PC-3 (cell line): ENCODE data around the gene FLAD1. TPM values are rescaled to one million over a fixed set of nuclear protein-coding genes. Genes with fewer than 3 reads are reported as not detected.

Source experiments
- ATAC-seq: fragments of 200-7000 bp; cut with Tn5 transposase; 2 replicates; pipeline ENCODE4 v1.9.1; 2020; ENCODE audit warnings: mild to moderate bottlenecking, moderate library complexity
- BruUV-seq: library from RNA; stranded (reverse); fragments of 400-500 nt; replicated peaks from 2 replicates; lab custom pipeline; 2021; lab: Mats Ljungman, UMichigan
- CTCF ChIA-PET: fragments of 300-600 bp; sonication (Branson Sonifier 250); formaldehyde crosslinking; loops from one replicate; lab custom pipeline; 2022; ENCODE audit warnings: antibody characterized with exemption; lab: Charles Lee
- POLR2A ChIA-PET: fragments of 300-600 bp; sonication (Branson Sonifier 250); formaldehyde crosslinking; loops from one replicate; lab custom pipeline; 2022; ENCODE audit warnings: antibody characterized with exemption; ENCODE audit not compliant: unreplicated experiment; lab: Charles Lee
- DNase-seq: peaks from one replicate; pipeline ENCODE4 v3.0.0-alpha.2; 2015
- H2AFZ ChIP-seq: fragments of 300-600 bp; sonication (generic); 2 replicates; pipeline ENCODE4 v1.6.0; 2016; ENCODE audit warnings: antibody characterized with exemption, low read length
- H3F3A ChIP-seq: fragments of 300-600 bp; sonication (generic); one replicate; pipeline ENCODE4 v1.6.0; 2017; ENCODE audit warnings: antibody characterized with exemption, low read length, control low read depth, mild to moderate bottlenecking; ENCODE audit not compliant: unreplicated experiment
- H3K27ac ChIP-seq: fragments of 300-600 bp; sonication (generic); 2 replicates; pipeline ENCODE4 v1.5.1; 2016; ENCODE audit warnings: mild to moderate bottlenecking, low read length
- H3K27me3 ChIP-seq: fragments of 300-600 bp; sonication (generic); 2 replicates; pipeline ENCODE4 v1.6.1; 2016; ENCODE audit warnings: low read length, mixed read lengths
- H3K36me3 ChIP-seq: fragments of 300-600 bp; sonication (generic); 2 replicates; pipeline ENCODE4 v1.6.1; 2016; ENCODE audit warnings: low read depth, mixed run types, low read length, mixed read lengths
- H3K4me1 ChIP-seq: fragments of 300-600 bp; sonication (generic); 2 replicates; pipeline ENCODE4 v1.5.1; 2016; ENCODE audit warnings: low read length; ENCODE audit not compliant: insufficient read depth
- H3K4me2 ChIP-seq: fragments of 300-600 bp; sonication (generic); 2 replicates; pipeline ENCODE4 v1.6.0; 2016; ENCODE audit warnings: low read length
- H3K4me3 ChIP-seq: fragments of 300-600 bp; sonication (generic); 2 replicates; pipeline ENCODE4 v1.5.1; 2016; ENCODE audit warnings: mild to moderate bottlenecking, low read length, mixed read lengths
- H3K79me2 ChIP-seq: fragments of 300-600 bp; sonication (generic); 2 replicates; pipeline ENCODE4 v1.6.1; 2017; ENCODE audit warnings: low read length, mixed read lengths
- H3K9ac ChIP-seq: fragments of 300-600 bp; sonication (generic); 2 replicates; pipeline ENCODE4 v1.6.0; 2016; ENCODE audit warnings: mild to moderate bottlenecking, low read length
- H3K9me2 ChIP-seq: fragments of 300-600 bp; sonication (generic); replicated peaks from 2 replicates; pipeline ENCODE4 v1.6.1; 2016; ENCODE audit warnings: mixed run types, low read length, mixed read lengths
- H3K9me3 ChIP-seq: fragments of 300-600 bp; sonication (generic); 2 replicates; pipeline ENCODE4 v1.6.1; 2016; ENCODE audit warnings: low read length, mixed read lengths
- H4K20me1 ChIP-seq: fragments of 300-600 bp; sonication (generic); 2 replicates; pipeline ENCODE4 v1.6.1; 2016; ENCODE audit warnings: low read length, mixed read lengths
- CTCF ChIP-seq: fragments of 300-600 bp; sonication (generic); conservative IDR thresholded peaks from 2 replicates; pipeline ENCODE4 v1.5.1; 2017; ENCODE audit warnings: antibody characterized with exemption, low read depth, mild to moderate bottlenecking, low read length
- EZH2 ChIP-seq: fragments of 300-600 bp; sonication (generic); IDR thresholded peaks from one replicate; pipeline ENCODE4 v1.6.1; 2017; ENCODE audit warnings: antibody characterized with exemption, mild to moderate bottlenecking, low read length; ENCODE audit not compliant: unreplicated experiment
- EZH2phosphoT487 ChIP-seq: fragments of 300-600 bp; sonication (generic); IDR thresholded peaks from 2 replicates; pipeline ENCODE4 v1.6.1; 2018; ENCODE audit warnings: mild to moderate bottlenecking, antibody characterized with exemption, low read length, borderline replicate concordance
- intact Hi-C: fragments of 100-400 bp; cut with micrococcal nuclease; formaldehyde crosslinking; loops from 2 replicates; pipeline ENCODE4 v1.9.0; 2023
- total RNA-seq: library from RNA; depleted of rRNA; stranded (reverse); fragments of >200 nt; gene quantifications from 2 replicates; pipeline ENCODE4 v1.2.3, GENCODE V29; 2014

The FLAD1 gene
- total RNA-seq, 1 experiment from 2014 or later = 84.0 TPM

DNA sequence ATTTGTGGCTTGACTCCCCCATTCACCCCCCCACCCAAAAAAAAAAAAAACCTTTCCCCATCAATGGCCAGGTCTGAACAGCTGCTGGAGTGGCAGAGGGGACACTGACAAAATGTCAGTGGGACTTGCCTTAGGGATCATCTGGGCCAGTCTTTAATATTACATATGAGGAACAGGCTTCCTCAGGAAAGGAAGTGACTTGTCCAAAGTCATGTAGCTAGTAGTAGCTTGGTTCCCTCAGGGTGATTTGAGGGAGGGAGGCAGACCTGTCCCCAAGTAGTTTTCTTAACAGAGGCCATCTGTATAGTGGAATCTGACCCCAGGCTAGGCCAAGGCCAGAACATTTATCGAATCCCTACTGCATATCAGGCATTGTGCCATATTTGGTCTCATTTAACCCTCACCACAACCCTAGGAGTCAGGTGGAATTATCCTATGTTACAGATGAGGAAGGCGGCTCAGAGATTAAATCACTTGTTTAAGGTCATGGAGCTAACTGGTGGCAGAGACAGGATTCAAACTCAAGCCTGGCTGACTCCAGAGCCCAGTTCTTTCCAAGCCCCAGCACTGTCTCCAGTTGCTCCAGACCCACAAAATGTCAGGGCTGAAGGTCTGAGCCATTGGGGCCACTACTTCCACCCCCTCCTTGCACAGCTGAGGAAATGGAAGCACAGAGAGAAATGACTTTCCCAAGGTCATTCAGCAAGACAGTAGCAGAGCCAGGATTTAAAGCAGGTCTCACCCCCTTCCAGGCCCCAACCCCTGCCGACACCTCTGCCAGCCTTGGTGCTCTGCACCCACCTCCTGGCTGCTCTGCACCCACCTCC lies 29.8 kb downstream of the FLAD1 start:
- H3K9ac ChIP-seq = no peak overlapping the region
- no peak overlapping the region for H3K27ac ChIP-seq
- peaks cover 14% of the 10 kb centered on the region for H3K4me1 ChIP-seq
- no peak for ATAC-seq
- POLR2A ChIA-PET = interaction anchor here (0.6 kb wide), 1 partner anchor 448 kb away, joined by 3 read pairs; no protein-coding TSS in a partner anchor
- H3K4me2 ChIP-seq = no peak overlapping the region
- no peak overlapping the region for H3K4me3 ChIP-seq
- peaks cover 52% of the 10 kb centered on the region for H3K79me2 ChIP-seq
- CTCF ChIA-PET = no interaction called here
- no TSS peak for BruUV-seq
- H3K36me3 ChIP-seq = peaks cover 34% of the 10 kb centered on the region
- no peak for DNase-seq
- no peak overlapping the region for H2AFZ ChIP-seq
- TF ChIP-seq EZH2phosphoT487 = no peak
- TF ChIP-seq CTCF = no peak
- TF ChIP-seq EZH2 = no peak
- no peaks in the 10 kb centered on the region for H3K9me2 ChIP-seq
- H4K20me1 ChIP-seq = no peaks in the 10 kb centered on the region
- no peaks in the 10 kb centered on the region for H3F3A ChIP-seq
- no peaks in the 10 kb centered on the region for H3K9me3 ChIP-seq
- H3K27me3 ChIP-seq = no peaks in the 10 kb centered on the region
- intact Hi-C loops = no loop called here

DNA sequence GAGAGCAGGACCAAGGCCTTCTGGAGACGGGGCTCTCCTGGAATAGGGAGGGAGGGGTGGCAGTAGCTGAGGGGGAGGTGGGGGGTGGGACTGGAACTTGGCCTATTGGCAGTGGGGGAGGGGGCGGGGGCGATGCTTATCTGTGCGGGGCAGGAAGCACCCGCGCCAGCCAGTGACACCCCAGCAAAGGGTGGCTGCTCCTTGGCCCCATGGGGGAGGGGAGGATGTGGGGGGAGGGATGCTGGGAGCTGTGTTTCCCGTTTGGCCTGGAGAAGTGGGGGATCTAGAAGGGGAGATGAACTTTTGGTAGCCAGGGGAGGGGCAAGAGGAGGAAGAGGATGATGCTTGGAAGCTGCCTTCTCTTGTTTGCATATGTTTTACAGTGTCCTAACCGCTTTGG lies 30.5 kb downstream of the FLAD1 start:
- peaks cover 45% of the 10 kb centered on the region for H3K79me2 ChIP-seq
- no peaks in the 10 kb centered on the region for H3K9me2 ChIP-seq
- H3F3A ChIP-seq = no peaks in the 10 kb centered on the region
- H3K9me3 ChIP-seq = no peaks in the 10 kb centered on the region
- no peak overlapping the region for H3K27ac ChIP-seq
- no TSS peak for BruUV-seq
- peaks cover 34% of the 10 kb centered on the region for H3K36me3 ChIP-seq
- intact Hi-C loops = no loop called here
- H3K9ac ChIP-seq = no peak overlapping the region
- ATAC-seq (no peak), DNase-seq (no peak)
- POLR2A ChIA-PET = no interaction called here
- peaks cover 20% of the 10 kb centered on the region for H3K4me1 ChIP-seq
- no peak overlapping the region for H3K4me3 ChIP-seq
- H2AFZ ChIP-seq = no peak overlapping the region
- CTCF ChIA-PET = no interaction called here
- no peaks in the 10 kb centered on the region for H3K27me3 ChIP-seq
- H4K20me1 ChIP-seq = no peaks in the 10 kb centered on the region
- H3K4me2 ChIP-seq = no peak overlapping the region
- TF ChIP-seq EZH2 = no peak
- no peak for TF ChIP-seq EZH2phosphoT487
- TF ChIP-seq CTCF = no peak
